HEK293 (cell line): ENCODE results near the gene PLCG2.
"Not testable (repeated sequence)": the region's sequence is repeated elsewhere in the genome, so short reads cannot be mapped to it uniquely, and the experiment has no call there.

ENCODE experiments used
- CTCF ChIA-PET: fragments of 350-600 bp; formaldehyde crosslinking; extraction: SDS; loops from one replicate; lab custom pipeline; 2021; ENCODE audit warnings: antibody characterized with exemption; lab: Yijun Ruan, JAX
- POLR2A ChIA-PET: fragments of 300-600 bp; formaldehyde crosslinking; extraction: SDS; loops from one replicate; lab custom pipeline; 2020; ENCODE audit warnings: antibody characterized with exemption, inconsistent platforms; lab: Yijun Ruan, JAX
- H3K27ac ChIP-seq: fragments of 200-500 bp; sonication (Bioruptor generic); 2 replicates; pipeline ENCODE4 v1.5.1; 2014; ENCODE audit warnings: low read depth, low read length, control low read depth, inconsistent platforms; ENCODE audit errors: extremely low read depth
- H3K36me3 ChIP-seq, 2 experiments: fragments of 200-500 bp in 1 of 2; sonication (Bioruptor generic) in 1 of 2; 1 replicate in 1 of 2; 2 replicates in 1 of 2; pipeline ENCODE4 v1.5.1; 2014 to 2017; ENCODE audit warnings: inconsistent platforms in 2 of 2, low read length in 2 of 2; ENCODE audit not compliant: control insufficient read depth in 2 of 2, insufficient read depth in 1 of 2
- H3K4me1 ChIP-seq: fragments of 200-500 bp; sonication (Bioruptor generic); 2 replicates; pipeline ENCODE4 v1.5.1; 2014; ENCODE audit warnings: mild to moderate bottlenecking, low read length, inconsistent platforms; ENCODE audit not compliant: control insufficient read depth, insufficient read depth
- H3K4me3 ChIP-seq: 2 replicates; pipeline ENCODE4 v1.5.1; 2011; ENCODE audit warnings: low read depth, mild to moderate bottlenecking, control low read depth, low read length, moderate library complexity
- H3K9me3 ChIP-seq: fragments of 200-500 bp; sonication (Bioruptor generic); 2 replicates; pipeline ENCODE4 v1.5.1; 2014; ENCODE audit warnings: low read depth, low read length, inconsistent platforms; ENCODE audit not compliant: control insufficient read depth, insufficient read depth
- ELK4 ChIP-seq: IDR thresholded peaks from 2 replicates; pipeline ENCODE4 v1.6.1; 2011; ENCODE audit warnings: mild to moderate bottlenecking, low read depth, low read length, borderline replicate concordance
- GFI1B ChIP-seq: fragments of 450-650 bp; formaldehyde crosslinking; IDR thresholded peaks from 2 replicates; pipeline ENCODE4 v1.5.1; 2016; ENCODE audit warnings: missing biosample characterization, missing genetic modification characterization
- GLI4 ChIP-seq: fragments of 450-650 bp; formaldehyde crosslinking; IDR thresholded peaks from 2 replicates; pipeline ENCODE4 v1.5.1; 2016; ENCODE audit warnings: missing biosample characterization, missing genetic modification characterization
- KLF17 ChIP-seq: fragments of 450-650 bp; formaldehyde crosslinking; IDR thresholded peaks from 2 replicates; pipeline ENCODE4 v1.5.1; 2016; ENCODE audit warnings: missing biosample characterization, missing genetic modification characterization
- KLF9 ChIP-seq: fragments of 450-650 bp; formaldehyde crosslinking; IDR thresholded peaks from 2 replicates; pipeline ENCODE4 v1.5.1; 2016; ENCODE audit warnings: missing biosample characterization, missing genetic modification characterization, low read depth
- MEIS1 ChIP-seq: sonication (generic); formaldehyde crosslinking; IDR thresholded peaks from 2 replicates; pipeline ENCODE4 v1.8.1; 2022; ENCODE audit warnings: missing genetic modification reagents, mild to moderate bottlenecking, borderline replicate concordance
- RBAK ChIP-seq: fragments of 450-650 bp; formaldehyde crosslinking; IDR thresholded peaks from 2 replicates; pipeline ENCODE4 v1.5.1; 2016; ENCODE audit warnings: missing biosample characterization, missing genetic modification characterization
- SP7 ChIP-seq: fragments of 450-650 bp; formaldehyde crosslinking; IDR thresholded peaks from 2 replicates; pipeline ENCODE4 v1.5.1; 2016; ENCODE audit warnings: missing biosample characterization, missing genetic modification characterization
- ZBTB17 ChIP-seq: fragments of 450-650 bp; formaldehyde crosslinking; IDR thresholded peaks from 2 replicates; pipeline ENCODE4 v1.5.1; 2016; ENCODE audit warnings: missing biosample characterization, missing genetic modification characterization
- ZBTB21 ChIP-seq: fragments of 450-650 bp; formaldehyde crosslinking; IDR thresholded peaks from 2 replicates; pipeline ENCODE4 v1.5.1; 2017; ENCODE audit warnings: missing biosample characterization, missing genetic modification characterization
- ZFP37 ChIP-seq: fragments of 450-650 bp; formaldehyde crosslinking; IDR thresholded peaks from 2 replicates; pipeline ENCODE4 v1.5.1; 2016; ENCODE audit warnings: missing biosample characterization, missing genetic modification characterization
- ZFP41 ChIP-seq: fragments of 450-650 bp; formaldehyde crosslinking; IDR thresholded peaks from 2 replicates; pipeline ENCODE4 v1.5.1; 2016; ENCODE audit warnings: missing biosample characterization, missing genetic modification characterization, borderline replicate concordance
- ZNF202 ChIP-seq: fragments of 450-650 bp; formaldehyde crosslinking; IDR thresholded peaks from 2 replicates; pipeline ENCODE4 v1.5.1; 2016; ENCODE audit warnings: missing biosample characterization, missing genetic modification characterization, borderline replicate concordance
- ZNF248 ChIP-seq: fragments of 450-650 bp; formaldehyde crosslinking; IDR thresholded peaks from 2 replicates; pipeline ENCODE4 v1.5.1; 2017; ENCODE audit warnings: missing biosample characterization, missing genetic modification characterization
- ZNF26 ChIP-seq: fragments of 450-650 bp; formaldehyde crosslinking; IDR thresholded peaks from 2 replicates; pipeline ENCODE4 v1.5.1; 2016; ENCODE audit warnings: missing biosample characterization, missing genetic modification characterization
- ZNF311 ChIP-seq: fragments of 450-650 bp; formaldehyde crosslinking; IDR thresholded peaks from 2 replicates; pipeline ENCODE4 v1.5.1; 2017; ENCODE audit warnings: missing biosample characterization, missing genetic modification characterization, borderline replicate concordance
- ZNF335 ChIP-seq: fragments of 450-650 bp; formaldehyde crosslinking; conservative IDR thresholded peaks from 2 replicates; pipeline ENCODE4 v1.5.1; 2016; ENCODE audit warnings: missing biosample characterization, missing genetic modification characterization
- ZNF391 ChIP-seq: fragments of 450-650 bp; formaldehyde crosslinking; IDR thresholded peaks from 2 replicates; pipeline ENCODE4 v1.5.1; 2016; ENCODE audit warnings: low read depth, missing biosample characterization, missing genetic modification characterization, borderline replicate concordance
- ZNF426 ChIP-seq: fragments of 450-650 bp; formaldehyde crosslinking; IDR thresholded peaks from 2 replicates; pipeline ENCODE4 v1.5.1; 2017; ENCODE audit warnings: missing biosample characterization, missing genetic modification characterization, mild to moderate bottlenecking, inconsistent platforms, moderate library complexity
- ZNF548 ChIP-seq: fragments of 450-650 bp; formaldehyde crosslinking; IDR thresholded peaks from 2 replicates; pipeline ENCODE4 v1.5.1; 2016; ENCODE audit warnings: missing biosample characterization, missing genetic modification characterization
- ZNF555 ChIP-seq: fragments of 450-650 bp; formaldehyde crosslinking; conservative IDR thresholded peaks from 2 replicates; pipeline ENCODE4 v1.5.1; 2017; ENCODE audit warnings: missing biosample characterization, mild to moderate bottlenecking, missing genetic modification characterization, inconsistent platforms
- ZNF645 ChIP-seq: fragments of 450-650 bp; formaldehyde crosslinking; IDR thresholded peaks from 2 replicates; pipeline ENCODE4; 2016; ENCODE audit warnings: missing biosample characterization, missing genetic modification characterization
- ZNF664 ChIP-seq: fragments of 450-650 bp; formaldehyde crosslinking; IDR thresholded peaks from 2 replicates; pipeline ENCODE4 v1.5.1; 2016; ENCODE audit warnings: missing biosample characterization, missing genetic modification characterization
- ZNF670 ChIP-seq: fragments of 450-650 bp; formaldehyde crosslinking; IDR thresholded peaks from 2 replicates; pipeline ENCODE4 v1.5.1; 2016; ENCODE audit warnings: missing biosample characterization, missing genetic modification characterization, low read depth
- ZNF830 ChIP-seq: fragments of 450-650 bp; IDR thresholded peaks from 2 replicates; pipeline ENCODE4 v1.5.0; 2018; ENCODE audit warnings: missing biosample characterization, missing genetic modification characterization, low read depth, mild to moderate bottlenecking, moderate library complexity
- ZSCAN30 ChIP-seq: fragments of 450-650 bp; IDR thresholded peaks from 2 replicates; pipeline ENCODE4 v1.5.1; 2018; ENCODE audit warnings: missing biosample characterization, mild to moderate bottlenecking, missing genetic modification characterization, moderate library complexity
- ZSCAN4 ChIP-seq: fragments of 450-650 bp; formaldehyde crosslinking; IDR thresholded peaks from 2 replicates; pipeline ENCODE4 v1.5.1; 2017; ENCODE audit warnings: missing biosample characterization, missing genetic modification characterization

PLCG2 gene

GRCh38 chr16:81740169-81740568 is 38.9 kb upstream of the PLCG2 start:
- CTCF ChIA-PET = interaction anchor here (0.5 to 0.9 kb wide), 5 partner anchors 9 to 765 kb away, joined by 3 to 5 read pairs (median 3); no protein-coding TSS in a partner anchor
- TF ChIP-seq ZSCAN4 (tag by site-specific recombination) (no peak), MEIS1 (CRISPR knock-in tag) (no peak), ZFP37 (tag by site-specific recombination) (no peak), GLI4 (tag by site-specific recombination) (no peak), ZNF335 (tag by site-specific recombination) (no peak), ZNF670 (no peak), GFI1B (no peak), ZNF555 (tag by site-specific recombination) (no peak)
- Histone ChIP-seq H3K36me3 (no peaks in the 10 kb centered on the region), H3K9me3 (no peaks in the 10 kb centered on the region), H3K27ac (no peak overlapping the region), H3K4me3 (no peak overlapping the region), H3K4me1 (no peaks in the 10 kb centered on the region)
- POLR2A ChIA-PET = interaction anchor here (0.6 kb wide), 1 partner anchor 916 kb away, joined by 3 read pairs; no protein-coding TSS in a partner anchor

GRCh38 chr16:81741430-81741770 is 37.7 kb upstream of the PLCG2 start:
- H3K4me3 ChIP-seq, H3K36me3 ChIP-seq, H3K4me1 ChIP-seq, H3K27ac ChIP-seq, POLR2A ChIA-PET, H3K9me3 ChIP-seq: not testable (repeated sequence)
- CTCF ChIA-PET = interaction anchor here (0.9 to 1.3 kb wide), 3 partner anchors 11 to 537 kb away, joined by 3 to 7 read pairs (median 4); no protein-coding TSS in a partner anchor

- Histone ChIP-seq H3K9me3 (no peaks in the 10 kb centered on the region), H3K4me3 (no peak overlapping the region), H3K4me1 (no peaks in the 10 kb centered on the region), H3K27ac (no peak overlapping the region), H3K36me3 (no peaks in the 10 kb centered on the region)
- CTCF ChIA-PET = interaction anchor here (0.6 kb wide), 1 partner anchor 106 kb away, joined by 3 read pairs; no protein-coding TSS in a partner anchor
- POLR2A ChIA-PET = interaction anchor here (0.7 to 1.1 kb wide), 2 partner anchors 129 to 349 kb away, joined by 3 to 6 read pairs; no protein-coding TSS in a partner anchor
- TF ChIP-seq ZNF248 (tag by site-specific recombination) (no peak), ELK4 (no peak), ZNF202 (tag by site-specific recombination) (no peak), SP7 (tag by site-specific recombination) (no peak), ZBTB17 (tag by site-specific recombination) (no peak), ZNF391 (tag by site-specific recombination) (no peak), ZNF830 (no peak), ZNF426 (no peak), ZSCAN30 (tag by site-specific recombination) (no peak), RBAK (tag by site-specific recombination) (no peak), KLF9 (tag by site-specific recombination) (no peak), KLF17 (tag by site-specific recombination) (no peak), ZNF26 (no peak), ZNF548 (tag by site-specific recombination) (no peak), ZNF645 (no peak), ZNF664 (tag by site-specific recombination) (no peak), ZFP41 (no peak), ZBTB21 (no peak), ZNF311 (no peak)
These were observed 34.7 kb upstream of the PLCG2 start for GRCh38 chr16:81744385-81744784.
